HUES64 (cell line): ENCODE measurements around the gene MRPL53.

Experiments
- H3K27ac ChIP-seq: 2 replicates; pipeline ENCODE4 v1.7.0; 2013; ENCODE audit warnings: low read depth, low read length, inconsistent platforms
- H3K27me3 ChIP-seq: 2 replicates; pipeline ENCODE4 v1.6.1; 2013; ENCODE audit warnings: mild to moderate bottlenecking, low read length; ENCODE audit not compliant: insufficient read depth
- H3K36me3 ChIP-seq: 2 replicates; pipeline ENCODE4 v1.6.1; 2013; ENCODE audit warnings: mild to moderate bottlenecking, low read length; ENCODE audit not compliant: insufficient read depth
- H3K4me1 ChIP-seq: 2 replicates; pipeline ENCODE4 v1.6.1; 2013; ENCODE audit warnings: mild to moderate bottlenecking, low read length, moderate library complexity; ENCODE audit not compliant: insufficient read depth
- H3K4me3 ChIP-seq: 2 replicates; pipeline ENCODE4 v1.5.1; 2013; ENCODE audit warnings: mild to moderate bottlenecking, low read length, moderate library complexity
- H3K9ac ChIP-seq: 2 replicates; pipeline ENCODE4 v1.6.1; 2013; ENCODE audit warnings: mild to moderate bottlenecking, low read depth, low read length
- H3K9me3 ChIP-seq: 2 replicates; pipeline ENCODE4 v1.6.1; 2013; ENCODE audit warnings: low read depth, low read length; ENCODE audit not compliant: insufficient read depth
- WGBS: fragments of 150-250, 120-280 bp; methylation state at CpG from one replicate; pipeline ENCODE4 v1.1.7; 2013; ENCODE audit warnings: missing lambda C conversion rate; 5-methylcytosine and 5-hydroxymethylcytosine counted together

The MRPL53 gene

GRCh38 chr2:74428675-74429074 lies 43.8 kb downstream of the MRPL53 start:
- H3K36me3 ChIP-seq = peaks cover 84% of the 10 kb centered on the region
- H3K27ac ChIP-seq = no peak overlapping the region
- no peaks in the 10 kb centered on the region for H3K27me3 ChIP-seq
- H3K4me3 ChIP-seq = no peak overlapping the region
- H3K9ac ChIP-seq = no peak overlapping the region
- H3K9me3 ChIP-seq = no peaks in the 10 kb centered on the region
- WGBS = 96% methylated on average over 5 of the region's 5 CpGs
- no peaks in the 10 kb centered on the region for H3K4me1 ChIP-seq

GRCh38 chr2:74427551-74427950 lies 44.9 kb downstream of the MRPL53 start:
- H3K4me1 ChIP-seq = no peaks in the 10 kb centered on the region
- no peak overlapping the region for H3K27ac ChIP-seq
- WGBS = 86% methylated on average over 3 of the region's 3 CpGs
- H3K27me3 ChIP-seq = no peaks in the 10 kb centered on the region
- H3K4me3 ChIP-seq = no peak overlapping the region
- H3K9me3 ChIP-seq = no peaks in the 10 kb centered on the region
- H3K36me3 ChIP-seq = peaks cover 81% of the 10 kb centered on the region
- H3K9ac ChIP-seq = no peak overlapping the region

GRCh38 chr2:74426181-74426758 lies 46.2 kb downstream of the MRPL53 start:
- Histone ChIP-seq H3K4me3 (no peak overlapping the region), H3K27ac (no peak overlapping the region), H3K4me1 (no peaks in the 10 kb centered on the region), H3K36me3 (peaks cover 69% of the 10 kb centered on the region), H3K9ac (no peak overlapping the region), H3K9me3 (no peaks in the 10 kb centered on the region), H3K27me3 (no peaks in the 10 kb centered on the region)
- 84% methylated on average over 14 of the region's 14 CpGs for WGBS

- Histone ChIP-seq H3K36me3 (peaks cover 61% of the 10 kb centered on the region), H3K27ac (no peak overlapping the region)
- 89% methylated on average over 7 of the region's 7 CpGs for WGBS
Observed at GRCh38 chr2:74425523-74425922, 47.0 kb downstream of the MRPL53 start.

GRCh38 chr2:74424995-74425406 lies 47.5 kb downstream of the MRPL53 start:
- WGBS = 90% methylated on average over 5 of the region's 5 CpGs
- H3K9ac ChIP-seq = no peak overlapping the region
- H3K4me3 ChIP-seq = no peak overlapping the region
- H3K36me3 ChIP-seq = peaks cover 56% of the 10 kb centered on the region
- peaks cover 5% of the 10 kb centered on the region; the same call in 1 of the 2 replicates for H3K27me3 ChIP-seq
- no peaks in the 10 kb centered on the region for H3K9me3 ChIP-seq
- no peaks in the 10 kb centered on the region for H3K4me1 ChIP-seq
- H3K27ac ChIP-seq = no peak overlapping the region

More at GRCh38 chr2:74425523-74425922, 47.0 kb downstream of the MRPL53 start:
- H3K27me3 ChIP-seq = peaks cover 1% of the 10 kb centered on the region; the same call in 1 of the 2 replicates
- H3K4me3 ChIP-seq = no peak overlapping the region
- H3K9ac ChIP-seq = no peak overlapping the region
- no peaks in the 10 kb centered on the region for H3K9me3 ChIP-seq
- no peaks in the 10 kb centered on the region for H3K4me1 ChIP-seq

GRCh38 chr2:74424139-74424992 lies 48.1 kb downstream of the MRPL53 start:
- no peak overlapping the region for H3K27ac ChIP-seq
- no peak overlapping the region for H3K4me3 ChIP-seq
- no peak overlapping the region for H3K9ac ChIP-seq
- H3K27me3 ChIP-seq = peaks cover 5% of the 10 kb centered on the region; the same call in 1 of the 2 replicates
- H3K9me3 ChIP-seq = no peaks in the 10 kb centered on the region
- WGBS = 88% methylated on average over 5 of the region's 5 CpGs
- no peaks in the 10 kb centered on the region for H3K4me1 ChIP-seq
- H3K36me3 ChIP-seq = peaks cover 49% of the 10 kb centered on the region

- 83% methylated on average over 9 of the region's 9 CpGs for WGBS
- Histone ChIP-seq H3K36me3 (peaks cover 40% of the 10 kb centered on the region), H3K9me3 (no peaks in the 10 kb centered on the region), H3K27me3 (peaks cover 5% of the 10 kb centered on the region; the same call in 1 of the 2 replicates), H3K4me3 (no peak overlapping the region), H3K9ac (no peak overlapping the region), H3K4me1 (no peaks in the 10 kb centered on the region), H3K27ac (no peak overlapping the region)
Observed at GRCh38 chr2:74423231-74424095, 49.0 kb downstream of the MRPL53 start.
